Large intestine (tissue), 3 donors: ENCODE data around the gene FARP1. TPM values are rescaled to one million over a fixed set of nuclear protein-coding genes. Genes with fewer than 3 reads are reported as not detected.

Experiments
- DNase-seq, 2 donors: peaks; one replicate each; pipeline versions ENCODE4 v3.0.0 to v3.0.0-alpha.2; 2013
- H3K27ac ChIP-seq: one replicate; pipeline ENCODE4 v1.5.1; 2013; ENCODE audit warnings: low read length
- H3K27me3 ChIP-seq: 2 replicates; pipeline ENCODE4 v1.6.1; 2013; ENCODE audit warnings: low read length; ENCODE audit not compliant: control insufficient read depth, insufficient read depth
- H3K36me3 ChIP-seq: 2 replicates; pipeline ENCODE4 v1.6.1; 2013; ENCODE audit warnings: low read length; ENCODE audit not compliant: control insufficient read depth, insufficient read depth
- H3K4me1 ChIP-seq: one replicate; pipeline ENCODE4 v1.6.1; 2013; ENCODE audit warnings: low read length; ENCODE audit not compliant: control insufficient read depth, insufficient read depth
- H3K4me3 ChIP-seq: one replicate; pipeline ENCODE4 v1.5.1; 2013; ENCODE audit warnings: low read length
- H3K9me3 ChIP-seq: one replicate; pipeline ENCODE4 v1.6.1; 2013; ENCODE audit warnings: mild to moderate bottlenecking, low read depth, low read length, moderate library complexity; ENCODE audit not compliant: control insufficient read depth
- WGBS: methylation state at CpG from one replicate; pipeline ENCODE4 v1.1.5; 2013; ENCODE audit warnings: low lambda C conversion rate; ENCODE audit not compliant: insufficient coverage; 5-methylcytosine and 5-hydroxymethylcytosine counted together
- polyA plus RNA-seq: library from polyadenylated mRNA; unstranded; fragments of 120-200 nt; gene quantifications from one replicate; pipeline ENCODE4 v1.2.1, GENCODE V29; 2013

FARP1 gene
- polyA plus RNA-seq, 1 donor: 27.6 TPM

- no peak overlapping the region for H3K4me3 ChIP-seq
- no peaks in the 10 kb centered on the region for H3K9me3 ChIP-seq
- DNase-seq: no peak
- no peaks in the 10 kb centered on the region for H3K27me3 ChIP-seq
- H3K36me3 ChIP-seq: peaks cover 9% of the 10 kb centered on the region
- H3K4me1 ChIP-seq: peaks cover 62% of the 10 kb centered on the region
- WGBS: 90% methylated on average over 2 of the region's 5 CpGs
- H3K27ac ChIP-seq: no peak overlapping the region
These were observed 344.1 kb downstream of the FARP1 start for GRCh38 chr13:98487016-98487415.

- Histone ChIP-seq H3K27me3 (no peaks in the 10 kb centered on the region), H3K4me3 (no peak overlapping the region), H3K4me1 (peaks cover 59% of the 10 kb centered on the region), H3K36me3 (peaks cover 7% of the 10 kb centered on the region), H3K27ac (no peak overlapping the region), H3K9me3 (no peaks in the 10 kb centered on the region)
- 71% methylated on average over 2 of the region's 5 CpGs for WGBS
- DNase-seq: no peak
These were observed 344.6 kb downstream of the FARP1 start for GRCh38 chr13:98487522-98487921.

- Histone ChIP-seq H3K4me1 (peaks cover 47% of the 10 kb centered on the region), H3K27ac (no peak overlapping the region), H3K9me3 (no peaks in the 10 kb centered on the region), H3K36me3 (peaks cover 4% of the 10 kb centered on the region), H3K4me3 (no peak overlapping the region), H3K27me3 (no peaks in the 10 kb centered on the region)
- 80% methylated on average over 1 of the region's 11 CpGs for WGBS
- no peak for DNase-seq
These were observed 345.8 kb downstream of the FARP1 start for GRCh38 chr13:98488736-98489135.

GRCh38 chr13:98489446-98490194, 346.7 kb downstream of the FARP1 start:
- Histone ChIP-seq H3K4me3 (no peak overlapping the region), H3K36me3 (peaks cover 4% of the 10 kb centered on the region), H3K9me3 (no peaks in the 10 kb centered on the region), H3K27me3 (no peaks in the 10 kb centered on the region), H3K27ac (peak overlapping the region; percentile 64), H3K4me1 (peaks cover 38% of the 10 kb centered on the region)
- no peak for DNase-seq
- 90% methylated on average over 4 of the region's 8 CpGs for WGBS

GRCh38 chr13:98490195-98490836, 347.4 kb downstream of the FARP1 start:
- peak overlapping the region; percentile 64 for H3K27ac ChIP-seq
- no peaks in the 10 kb centered on the region for H3K27me3 ChIP-seq
- 40% methylated on average over 1 of the region's 9 CpGs for WGBS
- no peak overlapping the region for H3K4me3 ChIP-seq
- H3K36me3 ChIP-seq: peaks cover 6% of the 10 kb centered on the region
- H3K4me1 ChIP-seq: peaks cover 36% of the 10 kb centered on the region
- no peaks in the 10 kb centered on the region for H3K9me3 ChIP-seq
- peak; percentile 55 to 83 for DNase-seq

- Histone ChIP-seq H3K27ac (peak overlapping the region; percentile 64), H3K27me3 (no peaks in the 10 kb centered on the region), H3K4me1 (peaks cover 35% of the 10 kb centered on the region), H3K36me3 (peaks cover 6% of the 10 kb centered on the region), H3K4me3 (no peak overlapping the region), H3K9me3 (no peaks in the 10 kb centered on the region)
- WGBS: no CpG with 5 or more reads among the region's 8 CpGs
- DNase-seq: no peak
These were observed 348.0 kb downstream of the FARP1 start for GRCh38 chr13:98490866-98491265.

- DNase-seq: no peak
- Histone ChIP-seq H3K27ac (no peak overlapping the region), H3K36me3 (peaks cover 9% of the 10 kb centered on the region), H3K9me3 (no peaks in the 10 kb centered on the region), H3K27me3 (no peaks in the 10 kb centered on the region), H3K4me1 (peaks cover 42% of the 10 kb centered on the region), H3K4me3 (no peak overlapping the region)
- no CpG with 5 or more reads among the region's 6 CpGs for WGBS
These were observed 349.6 kb downstream of the FARP1 start for GRCh38 chr13:98492335-98493041.

GRCh38 chr13:98493042-98493712, 350.3 kb downstream of the FARP1 start:
- no peak overlapping the region for H3K27ac ChIP-seq
- H3K36me3 ChIP-seq: peaks cover 10% of the 10 kb centered on the region
- H3K4me1 ChIP-seq: peaks cover 42% of the 10 kb centered on the region

GRCh38 chr13:98494769-98495168, 351.9 kb downstream of the FARP1 start:
- H3K27ac ChIP-seq: no peak overlapping the region
- H3K9me3 ChIP-seq: no peaks in the 10 kb centered on the region
- DNase-seq: no peak
- H3K27me3 ChIP-seq: no peaks in the 10 kb centered on the region
- WGBS: no CpG with 5 or more reads among the region's 13 CpGs
- H3K4me3 ChIP-seq: no peak overlapping the region
- peaks cover 35% of the 10 kb centered on the region for H3K4me1 ChIP-seq
- peaks cover 21% of the 10 kb centered on the region for H3K36me3 ChIP-seq

More at GRCh38 chr13:98493042-98493712, 350.3 kb downstream of the FARP1 start:
- H3K4me3 ChIP-seq: no peak overlapping the region
- WGBS: 60% methylated on average over 1 of the region's 6 CpGs
- no peaks in the 10 kb centered on the region for H3K27me3 ChIP-seq
- DNase-seq: no peak
- H3K9me3 ChIP-seq: no peaks in the 10 kb centered on the region
